MCF 10A (cell line): ENCODE data around the gene SASH1. TPM values are rescaled to one million over a fixed set of nuclear protein-coding genes. Genes with fewer than 3 reads are reported as not detected.

Experiments
- BruUV-seq: library from RNA; stranded (reverse); fragments of 400-500 nt; replicated peaks from 2 replicates; lab custom pipeline; 2021; lab: Mats Ljungman, UMichigan
- CTCF ChIA-PET: fragments of 300-600 bp; sonication (Branson Sonifier 250); formaldehyde crosslinking; extraction: SDS; loops from one replicate; lab custom pipeline; 2021; ENCODE audit warnings: antibody characterized with exemption, inconsistent platforms; lab: Yijun Ruan, JAX
- POLR2A ChIA-PET: fragments of 300-600, 350-650 bp; sonication (Branson Sonifier 250); formaldehyde crosslinking; extraction: SDS; loops from one replicate; lab custom pipeline; 2020; ENCODE audit warnings: antibody characterized with exemption, inconsistent platforms; lab: Yijun Ruan, JAX
- DNase-seq: peaks from one replicate; pipeline ENCODE4 v3.0.0-alpha.2; 2018; ENCODE audit not compliant: unreplicated experiment
- H3K27ac Mint-ChIP-seq: one replicate; pipeline ENCODE4 v1.8.0; 2022; ENCODE audit warnings: mild to moderate bottlenecking, low read depth, mixed read lengths; ENCODE audit not compliant: unreplicated experiment
- H3K27me3 Mint-ChIP-seq: one replicate; pipeline ENCODE4 v1.8.0; 2022; ENCODE audit warnings: mixed read lengths; ENCODE audit not compliant: insufficient read depth, unreplicated experiment
- H3K36me3 Mint-ChIP-seq: one replicate; pipeline ENCODE4 v1.8.0; 2022; ENCODE audit warnings: mild to moderate bottlenecking, moderate library complexity, mixed read lengths; ENCODE audit not compliant: insufficient read depth, unreplicated experiment
- H3K4me1 Mint-ChIP-seq: one replicate; pipeline ENCODE4 v1.8.0; 2022; ENCODE audit warnings: mixed read lengths; ENCODE audit not compliant: insufficient read depth, unreplicated experiment
- H3K4me3 Mint-ChIP-seq: one replicate; pipeline ENCODE4 v1.8.0; 2022; ENCODE audit warnings: mild to moderate bottlenecking, moderate library complexity, mixed read lengths; ENCODE audit not compliant: unreplicated experiment
- H3K9me3 Mint-ChIP-seq: one replicate; pipeline ENCODE4 v1.8.0; 2022; ENCODE audit warnings: mixed read lengths; ENCODE audit not compliant: unreplicated experiment
- CTCF ChIP-seq: fragments of 200-600 bp; IDR thresholded peaks from one replicate; pipeline ENCODE4 v1.8.0; 2022; ENCODE audit warnings: antibody characterized with exemption, mild to moderate bottlenecking; ENCODE audit not compliant: unreplicated experiment
- intact Hi-C: fragments of 100-400 bp; cut with micrococcal nuclease; formaldehyde crosslinking; loops from 2 replicates; pipeline ENCODE4 v1.14.1; 2022
- total RNA-seq: library from RNA; stranded (reverse); gene quantifications from 2 replicates; pipeline ENCODE4 v1.2.3, GENCODE V29; 2022

The SASH1 gene
- total RNA-seq, 1 experiment from 2014 or later, result 18.4 TPM

GRCh38 chr6:148423133-148423532 lies 80.5 kb downstream of the SASH1 start:
- Mint-ChIP-seq H3K9me3 (no peaks in the 10 kb centered on the region), H3K4me3 (no peak overlapping the region), H3K27ac (no peak overlapping the region), H3K36me3 (no peaks in the 10 kb centered on the region), H3K27me3 (no peaks in the 10 kb centered on the region), H3K4me1 (no peaks in the 10 kb centered on the region)
- ChIA-PET POLR2A (interaction anchor here (1.8 kb wide), 1 partner anchor 13 kb away, joined by 6 read pairs; no protein-coding TSS in a partner anchor), CTCF (interaction anchor here (0.6 kb wide), 1 partner anchor 29 kb away, joined by 3 read pairs; no protein-coding TSS in a partner anchor)
- intact Hi-C loops, result no loop called here
- BruUV-seq, result no TSS peak
- TF ChIP-seq CTCF, result no peak
- no peak for DNase-seq

GRCh38 chr6:148423601-148424270 lies 81.1 kb downstream of the SASH1 start:
- no peak for DNase-seq
- no TSS peak for BruUV-seq
- no peak overlapping the region for H3K27ac Mint-ChIP-seq
- H3K36me3 Mint-ChIP-seq, result no peaks in the 10 kb centered on the region
- POLR2A ChIA-PET, result interaction anchor here (1.8 kb wide), 1 partner anchor 13 kb away, joined by 6 read pairs; no protein-coding TSS in a partner anchor
- intact Hi-C loops, result no loop called here
- no peak for TF ChIP-seq CTCF
- no peaks in the 10 kb centered on the region for H3K9me3 Mint-ChIP-seq
- H3K4me1 Mint-ChIP-seq, result no peaks in the 10 kb centered on the region
- no peak overlapping the region for H3K4me3 Mint-ChIP-seq
- CTCF ChIA-PET, result no interaction called here
- no peaks in the 10 kb centered on the region for H3K27me3 Mint-ChIP-seq

GRCh38 chr6:148425443-148425842 lies 82.8 kb downstream of the SASH1 start:
- no peaks in the 10 kb centered on the region for H3K9me3 Mint-ChIP-seq
- POLR2A ChIA-PET, result no interaction called here
- no peak for TF ChIP-seq CTCF
- no peak for DNase-seq
- H3K27me3 Mint-ChIP-seq, result no peaks in the 10 kb centered on the region
- no peak overlapping the region for H3K27ac Mint-ChIP-seq
- BruUV-seq, result no TSS peak
- intact Hi-C loops, result no loop called here
- CTCF ChIA-PET, result no interaction called here
- H3K36me3 Mint-ChIP-seq, result peaks cover 6% of the 10 kb centered on the region
- no peak overlapping the region for H3K4me3 Mint-ChIP-seq
- H3K4me1 Mint-ChIP-seq, result no peaks in the 10 kb centered on the region

GRCh38 chr6:148426317-148426977 lies 83.8 kb downstream of the SASH1 start:
- TF ChIP-seq CTCF, result no peak
- Mint-ChIP-seq H3K36me3 (peaks cover 6% of the 10 kb centered on the region), H3K27ac (no peak overlapping the region), H3K4me1 (no peaks in the 10 kb centered on the region), H3K4me3 (no peak overlapping the region), H3K9me3 (no peaks in the 10 kb centered on the region), H3K27me3 (no peaks in the 10 kb centered on the region)
- no peak for DNase-seq
- intact Hi-C loops, result no loop called here
- BruUV-seq, result no TSS peak
- ChIA-PET POLR2A (interaction anchor here (1.1 kb wide), 1 partner anchor 19 kb away, joined by 3 read pairs; no protein-coding TSS in a partner anchor), CTCF (interaction anchor here (0.6 to 0.7 kb wide), 3 partner anchors 113 to 1091 kb away, joined by 3 read pairs; no protein-coding TSS in a partner anchor)
